Measurements from ENCODE around the gene TDRD3. TPM values are rescaled to one million over a fixed set of nuclear protein-coding genes. Genes with fewer than 3 reads are reported as not detected.
A peak's percentile ranks its signal among the peaks of the same experiment; 100 is the strongest.
"Not testable (repeated sequence)": the region's sequence is repeated elsewhere in the genome, so short reads cannot be mapped to it uniquely, and the experiment has no call there.

Gene TDRD3
- total RNA-seq, 1 donor from 2014 or later = 28.5 TPM

DNA sequence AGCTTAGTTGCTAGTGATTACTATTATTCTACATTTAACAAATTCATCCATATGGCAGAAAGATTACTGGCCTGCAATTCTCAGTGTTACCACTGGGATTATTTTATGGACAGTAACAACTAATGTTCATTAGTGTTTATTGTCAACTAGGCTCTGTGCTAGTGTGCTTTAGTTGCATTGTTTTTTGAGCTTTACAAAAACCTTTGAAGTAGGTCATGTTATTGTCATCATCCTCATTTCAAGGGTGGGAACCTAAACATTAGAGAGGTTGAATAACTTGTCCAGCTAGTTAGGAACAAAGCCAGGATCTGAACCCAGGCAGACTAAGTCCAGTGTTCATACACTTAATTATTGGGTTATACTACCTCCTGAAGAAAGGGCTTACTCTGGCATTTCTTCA is 27.8 kb upstream of the TDRD3 start:
- H3K36me3 Mint-ChIP-seq (ENCODE audit: insufficient read depth) = no peaks in the 10 kb centered on the region
- H3K27me3 Mint-ChIP-seq = no peaks in the 10 kb centered on the region
- peaks cover 2% of the 10 kb centered on the region for H3K4me1 Mint-ChIP-seq (ENCODE audit: low read depth)
- H3K9me3 Mint-ChIP-seq (ENCODE audit: low read depth) = no peaks in the 10 kb centered on the region
- TF ChIP-seq, protein P1, sequence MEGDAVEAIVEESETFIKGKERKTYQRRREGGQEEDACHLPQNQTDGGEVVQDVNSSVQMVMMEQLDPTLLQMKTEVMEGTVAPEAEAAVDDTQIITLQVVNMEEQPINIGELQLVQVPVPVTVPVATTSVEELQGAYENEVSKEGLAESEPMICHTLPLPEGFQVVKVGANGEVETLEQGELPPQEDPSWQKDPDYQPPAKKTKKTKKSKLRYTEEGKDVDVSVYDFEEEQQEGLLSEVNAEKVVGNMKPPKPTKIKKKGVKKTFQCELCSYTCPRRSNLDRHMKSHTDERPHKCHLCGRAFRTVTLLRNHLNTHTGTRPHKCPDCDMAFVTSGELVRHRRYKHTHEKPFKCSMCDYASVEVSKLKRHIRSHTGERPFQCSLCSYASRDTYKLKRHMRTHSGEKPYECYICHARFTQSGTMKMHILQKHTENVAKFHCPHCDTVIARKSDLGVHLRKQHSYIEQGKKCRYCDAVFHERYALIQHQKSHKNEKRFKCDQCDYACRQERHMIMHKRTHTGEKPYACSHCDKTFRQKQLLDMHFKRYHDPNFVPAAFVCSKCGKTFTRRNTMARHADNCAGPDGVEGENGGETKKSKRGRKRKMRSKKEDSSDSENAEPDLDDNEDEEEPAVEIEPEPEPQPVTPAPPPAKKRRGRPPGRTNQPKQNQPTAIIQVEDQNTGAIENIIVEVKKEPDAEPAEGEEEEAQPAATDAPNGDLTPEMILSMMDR (IDR thresholded peaks at IDR 0.05; ENCODE audit: unreplicated experiment) = peak; percentile 50
- no peak overlapping the region for H3K27ac Mint-ChIP-seq
- DNase-seq (ENCODE audit: low spot score, unreplicated experiment) = no peak
- no peak overlapping the region for H3K4me3 Mint-ChIP-seq (ENCODE audit: low read depth)

DNA sequence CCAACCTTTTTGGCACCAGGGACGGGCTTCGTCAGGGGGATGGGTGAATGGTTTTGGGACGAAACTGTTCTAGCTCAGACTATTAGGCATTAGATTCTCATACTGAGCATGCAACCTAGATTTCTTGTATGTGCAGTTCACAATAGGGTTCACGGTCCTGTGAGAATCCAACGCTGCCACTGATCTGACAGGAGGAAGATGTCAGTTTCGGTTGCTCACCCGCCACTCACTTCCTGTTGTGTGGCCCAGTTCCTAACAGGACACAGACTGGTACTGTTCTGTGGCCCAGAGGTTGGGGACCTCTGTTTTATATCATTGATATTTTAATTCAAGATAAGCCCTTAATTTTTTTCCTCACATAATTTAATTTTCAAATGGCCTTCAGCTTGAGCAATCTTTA is 26.7 kb upstream of the TDRD3 start:
- DNase-seq (ENCODE audit: low spot score, unreplicated experiment) = no peak
- peaks cover 2% of the 10 kb centered on the region for H3K4me1 Mint-ChIP-seq (ENCODE audit: low read depth)
- no peak overlapping the region for H3K4me3 Mint-ChIP-seq (ENCODE audit: low read depth)
- no peaks in the 10 kb centered on the region for H3K36me3 Mint-ChIP-seq (ENCODE audit: insufficient read depth)
- peaks cover 3% of the 10 kb centered on the region for H3K9me3 Mint-ChIP-seq (ENCODE audit: low read depth)
- TF ChIP-seq, protein P1 (IDR thresholded peaks at IDR 0.05; ENCODE audit: unreplicated experiment) = no peak
- H3K27ac Mint-ChIP-seq = no peak overlapping the region
- H3K27me3 Mint-ChIP-seq = no peaks in the 10 kb centered on the region

DNA sequence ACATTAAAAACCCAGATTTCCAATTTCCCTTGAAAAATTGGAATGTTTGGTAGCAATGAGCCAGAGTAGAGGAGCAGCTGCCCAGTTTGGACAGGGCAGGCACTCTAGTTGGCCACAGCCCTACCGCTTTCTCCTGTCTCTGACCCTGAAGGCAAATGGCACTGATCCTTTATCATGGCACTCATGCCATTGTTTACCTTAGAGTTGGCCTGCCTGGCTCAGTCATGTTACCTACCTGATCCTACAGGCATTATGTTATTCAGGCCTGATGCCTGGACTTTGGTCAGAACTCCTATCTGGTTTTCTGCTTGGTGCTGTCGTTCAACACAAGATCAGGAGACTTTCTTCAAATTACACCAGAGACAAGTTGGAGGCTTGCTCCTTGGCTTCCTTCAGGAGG is 24.9 kb upstream of the TDRD3 start:
- Mint-ChIP-seq H3K36me3 (ENCODE audit: insufficient read depth) (no peaks in the 10 kb centered on the region), H3K4me1 (ENCODE audit: low read depth) (peaks cover 2% of the 10 kb centered on the region), H3K27me3 (no peaks in the 10 kb centered on the region), H3K27ac (no peak overlapping the region), H3K9me3 (ENCODE audit: low read depth) (peaks cover 4% of the 10 kb centered on the region), H3K4me3 (ENCODE audit: low read depth) (no peak overlapping the region)
- no peak for DNase-seq (ENCODE audit: low spot score, unreplicated experiment)
- TF ChIP-seq, protein P1 (IDR thresholded peaks at IDR 0.05; ENCODE audit: unreplicated experiment) = no peak

- H3K36me3 Mint-ChIP-seq (ENCODE audit: insufficient read depth); H3K27ac Mint-ChIP-seq; DNase-seq (ENCODE audit: low spot score, unreplicated experiment); H3K27me3 Mint-ChIP-seq; H3K4me3 Mint-ChIP-seq (ENCODE audit: low read depth); H3K9me3 Mint-ChIP-seq (ENCODE audit: low read depth); H3K4me1 Mint-ChIP-seq (ENCODE audit: low read depth): not testable (repeated sequence)
Measured at GRCh38 chr13:60379282-60379681, 17.7 kb upstream of the TDRD3 start.

GRCh38 chr13:60379837-60380565 is 17.0 kb upstream of the TDRD3 start:
- no peaks in the 10 kb centered on the region for H3K27me3 Mint-ChIP-seq
- TF ChIP-seq, protein P1 (IDR thresholded peaks at IDR 0.05; ENCODE audit: unreplicated experiment) = peak; percentile 10
- no peaks in the 10 kb centered on the region for H3K36me3 Mint-ChIP-seq (ENCODE audit: insufficient read depth)
- DNase-seq (ENCODE audit: low spot score, unreplicated experiment) = no peak
- no peak overlapping the region for H3K4me3 Mint-ChIP-seq (ENCODE audit: low read depth)
- H3K27ac Mint-ChIP-seq = no peak overlapping the region
- peaks cover 2% of the 10 kb centered on the region for H3K4me1 Mint-ChIP-seq (ENCODE audit: low read depth)
- peaks cover 7% of the 10 kb centered on the region for H3K9me3 Mint-ChIP-seq (ENCODE audit: low read depth)

GRCh38 chr13:60384911-60385310 is 12.1 kb upstream of the TDRD3 start:
- no peaks in the 10 kb centered on the region for H3K27me3 Mint-ChIP-seq
- H3K4me3 Mint-ChIP-seq (ENCODE audit: low read depth) = no peak overlapping the region
- H3K36me3 Mint-ChIP-seq (ENCODE audit: insufficient read depth) = no peaks in the 10 kb centered on the region
- no peak overlapping the region for H3K27ac Mint-ChIP-seq
- TF ChIP-seq, protein P1 (IDR thresholded peaks at IDR 0.05; ENCODE audit: unreplicated experiment) = no peak
- peaks cover 3% of the 10 kb centered on the region for H3K9me3 Mint-ChIP-seq (ENCODE audit: low read depth)
- H3K4me1 Mint-ChIP-seq (ENCODE audit: low read depth) = peaks cover 2% of the 10 kb centered on the region
- DNase-seq (ENCODE audit: low spot score, unreplicated experiment) = no peak
